Measurements from ENCODE around the gene KIAA1671. TPM values are rescaled to one million over a fixed set of nuclear protein-coding genes. Genes with fewer than 3 reads are reported as not detected.

KIAA1671 gene
- polyA plus RNA-seq, 4 donors, result 7.0 to 24.3 (median 14.7) TPM

- no peak for FAIRE-seq
- Histone ChIP-seq H3K27me3 (ENCODE audit: control insufficient read depth in 3 of 3, insufficient read depth in 3 of 3, low read length in 3 of 3) (no peaks in the 10 kb centered on the region), H3K36me3 (ENCODE audit: control insufficient read depth in 3 of 3, insufficient read depth in 2 of 3, low read depth in 1 of 3, low read length in 3 of 3) (peaks cover 0 to 32% (median 0%) of the 10 kb centered on the region in 3 donors), H3K9me3 (ENCODE audit: control insufficient read depth in 2 of 2, insufficient read depth in 1 of 2, low read depth in 1 of 2, low read length in 1 of 2) (no peaks in the 10 kb centered on the region), H3K27ac (ENCODE audit: low read depth in 1 of 3, low read length in 2 of 3) (no peak overlapping the region), H3K4me1 (ENCODE audit: control insufficient read depth in 3 of 3, insufficient read depth in 2 of 3, low read depth in 1 of 3, low read length in 2 of 3) (no peaks in the 10 kb centered on the region), H3K4me3 (ENCODE audit: low read depth in 1 of 3, low read length in 3 of 3) (no peak overlapping the region)
- no peak for DNase-seq
- WGBS, 3 donors, result 81 to 93% (median 93%) methylated on average over 9 of the region's 9 CpGs
These were observed 146.0 kb downstream of the KIAA1671 start for GRCh38 chr22:25098445-25099081.

- H3K27me3 ChIP-seq (ENCODE audit: control insufficient read depth in 3 of 3, insufficient read depth in 3 of 3, low read length in 3 of 3), result no peaks in the 10 kb centered on the region
- no peak for FAIRE-seq
- no peak for DNase-seq
These were observed 146.7 kb downstream of the KIAA1671 start for GRCh38 chr22:25099202-25099601.

GRCh38 chr22:25100402-25100801, 147.9 kb downstream of the KIAA1671 start:
- Histone ChIP-seq H3K36me3 (ENCODE audit: control insufficient read depth in 3 of 3, insufficient read depth in 2 of 3, low read depth in 1 of 3, low read length in 3 of 3) (peaks cover 0 to 24% (median 0%) of the 10 kb centered on the region in 3 donors), H3K4me1 (ENCODE audit: control insufficient read depth in 3 of 3, insufficient read depth in 2 of 3, low read depth in 1 of 3, low read length in 2 of 3) (no peaks in the 10 kb centered on the region), H3K27ac (ENCODE audit: low read depth in 1 of 3, low read length in 2 of 3) (no peak overlapping the region), H3K27me3 (ENCODE audit: control insufficient read depth in 3 of 3, insufficient read depth in 3 of 3, low read length in 3 of 3) (no peaks in the 10 kb centered on the region), H3K9me3 (ENCODE audit: control insufficient read depth in 2 of 2, insufficient read depth in 1 of 2, low read depth in 1 of 2, low read length in 1 of 2) (no peaks in the 10 kb centered on the region), H3K4me3 (ENCODE audit: low read depth in 1 of 3, low read length in 3 of 3) (no peak overlapping the region)
- 91 to 96% (median 93%) methylated on average over 4 of the region's 4 CpGs for WGBS, 3 donors
- DNase-seq, result no peak
- no peak for FAIRE-seq

More at GRCh38 chr22:25099202-25099601, 146.7 kb downstream of the KIAA1671 start:
- no peak overlapping the region for H3K4me3 ChIP-seq (ENCODE audit: low read depth in 1 of 3, low read length in 3 of 3)
- 85 to 91% (median 91%) methylated on average over 4 of the region's 4 CpGs for WGBS, 3 donors
- peaks cover 0 to 30% (median 0%) of the 10 kb centered on the region in 3 donors for H3K36me3 ChIP-seq (ENCODE audit: control insufficient read depth in 3 of 3, insufficient read depth in 2 of 3, low read depth in 1 of 3, low read length in 3 of 3)
- no peaks in the 10 kb centered on the region for H3K4me1 ChIP-seq (ENCODE audit: control insufficient read depth in 3 of 3, insufficient read depth in 2 of 3, low read depth in 1 of 3, low read length in 2 of 3)
- no peaks in the 10 kb centered on the region for H3K9me3 ChIP-seq (ENCODE audit: control insufficient read depth in 2 of 2, insufficient read depth in 1 of 2, low read depth in 1 of 2, low read length in 1 of 2)
- no peak overlapping the region for H3K27ac ChIP-seq (ENCODE audit: low read depth in 1 of 3, low read length in 2 of 3)

GRCh38 chr22:25100948-25101347, 148.4 kb downstream of the KIAA1671 start:
- Histone ChIP-seq H3K36me3 (ENCODE audit: control insufficient read depth in 3 of 3, insufficient read depth in 2 of 3, low read depth in 1 of 3, low read length in 3 of 3) (peaks cover 0 to 21% (median 0%) of the 10 kb centered on the region in 3 donors), H3K27me3 (ENCODE audit: control insufficient read depth in 3 of 3, insufficient read depth in 3 of 3, low read length in 3 of 3) (no peaks in the 10 kb centered on the region), H3K4me1 (ENCODE audit: control insufficient read depth in 3 of 3, insufficient read depth in 2 of 3, low read depth in 1 of 3, low read length in 2 of 3) (no peaks in the 10 kb centered on the region), H3K4me3 (ENCODE audit: low read depth in 1 of 3, low read length in 3 of 3) (no peak overlapping the region), H3K27ac (ENCODE audit: low read depth in 1 of 3, low read length in 2 of 3) (no peak overlapping the region), H3K9me3 (ENCODE audit: control insufficient read depth in 2 of 2, insufficient read depth in 1 of 2, low read depth in 1 of 2, low read length in 1 of 2) (no peaks in the 10 kb centered on the region)
- 52 to 76% (median 74%) methylated on average over 5 of the region's 5 CpGs for WGBS, 3 donors
- no peak for FAIRE-seq
- no peak for DNase-seq

GRCh38 chr22:25101501-25101900, 149.0 kb downstream of the KIAA1671 start:
- FAIRE-seq, result no peak
- Histone ChIP-seq H3K4me1 (ENCODE audit: control insufficient read depth in 3 of 3, insufficient read depth in 2 of 3, low read depth in 1 of 3, low read length in 2 of 3) (no peaks in the 10 kb centered on the region), H3K36me3 (ENCODE audit: control insufficient read depth in 3 of 3, insufficient read depth in 2 of 3, low read depth in 1 of 3, low read length in 3 of 3) (peaks cover 0 to 18% (median 0%) of the 10 kb centered on the region in 3 donors), H3K27ac (ENCODE audit: low read depth in 1 of 3, low read length in 2 of 3) (no peak overlapping the region), H3K9me3 (ENCODE audit: control insufficient read depth in 2 of 2, insufficient read depth in 1 of 2, low read depth in 1 of 2, low read length in 1 of 2) (no peaks in the 10 kb centered on the region), H3K27me3 (ENCODE audit: control insufficient read depth in 3 of 3, insufficient read depth in 3 of 3, low read length in 3 of 3) (no peaks in the 10 kb centered on the region), H3K4me3 (ENCODE audit: low read depth in 1 of 3, low read length in 3 of 3) (no peak overlapping the region)
- no peak for DNase-seq
- WGBS, 3 donors, result 84 to 91% (median 86%) methylated on average over 4 of the region's 4 CpGs

GRCh38 chr22:25101986-25102385, 149.5 kb downstream of the KIAA1671 start:
- DNase-seq (no peak), FAIRE-seq (no peak)
- H3K27ac ChIP-seq (ENCODE audit: low read depth in 1 of 3, low read length in 2 of 3), result no peak overlapping the region
- 88 to 95% (median 92%) methylated on average over 4 of the region's 4 CpGs for WGBS, 3 donors
- no peaks in the 10 kb centered on the region for H3K9me3 ChIP-seq (ENCODE audit: control insufficient read depth in 2 of 2, insufficient read depth in 1 of 2, low read depth in 1 of 2, low read length in 1 of 2)
- no peaks in the 10 kb centered on the region for H3K4me1 ChIP-seq (ENCODE audit: control insufficient read depth in 3 of 3, insufficient read depth in 2 of 3, low read depth in 1 of 3, low read length in 2 of 3)
- H3K4me3 ChIP-seq (ENCODE audit: low read depth in 1 of 3, low read length in 3 of 3), result no peak overlapping the region
- peaks cover 0 to 16% (median 0%) of the 10 kb centered on the region in 3 donors for H3K36me3 ChIP-seq (ENCODE audit: control insufficient read depth in 3 of 3, insufficient read depth in 2 of 3, low read depth in 1 of 3, low read length in 3 of 3)
- no peaks in the 10 kb centered on the region for H3K27me3 ChIP-seq (ENCODE audit: control insufficient read depth in 3 of 3, insufficient read depth in 3 of 3, low read length in 3 of 3)

- 83 to 90% (median 89%) methylated on average over 10 of the region's 10 CpGs for WGBS, 3 donors
- FAIRE-seq (no peak), DNase-seq (no peak)
- Histone ChIP-seq H3K27me3 (ENCODE audit: control insufficient read depth in 3 of 3, insufficient read depth in 3 of 3, low read length in 3 of 3) (no peaks in the 10 kb centered on the region), H3K27ac (ENCODE audit: low read depth in 1 of 3, low read length in 2 of 3) (no peak overlapping the region), H3K9me3 (ENCODE audit: control insufficient read depth in 2 of 2, insufficient read depth in 1 of 2, low read depth in 1 of 2, low read length in 1 of 2) (no peaks in the 10 kb centered on the region), H3K4me3 (ENCODE audit: low read depth in 1 of 3, low read length in 3 of 3) (no peak overlapping the region), H3K36me3 (ENCODE audit: control insufficient read depth in 3 of 3, insufficient read depth in 2 of 3, low read depth in 1 of 3, low read length in 3 of 3) (peaks cover 0 to 16% (median 0%) of the 10 kb centered on the region in 3 donors), H3K4me1 (ENCODE audit: control insufficient read depth in 3 of 3, insufficient read depth in 2 of 3, low read depth in 1 of 3, low read length in 2 of 3) (no peaks in the 10 kb centered on the region)
These were observed 150.2 kb downstream of the KIAA1671 start for GRCh38 chr22:25102722-25103121.

GRCh38 chr22:25104367-25104766, 151.9 kb downstream of the KIAA1671 start:
- DNase-seq (no peak), FAIRE-seq (no peak)
- WGBS, 3 donors, result 76 to 94% (median 84%) methylated on average over 6 of the region's 6 CpGs
- Histone ChIP-seq H3K27ac (ENCODE audit: low read depth in 1 of 3, low read length in 2 of 3) (no peak overlapping the region), H3K4me1 (ENCODE audit: control insufficient read depth in 3 of 3, insufficient read depth in 2 of 3, low read depth in 1 of 3, low read length in 2 of 3) (no peaks in the 10 kb centered on the region), H3K9me3 (ENCODE audit: control insufficient read depth in 2 of 2, insufficient read depth in 1 of 2, low read depth in 1 of 2, low read length in 1 of 2) (peaks cover 0 to 8% of the 10 kb centered on the region in 2 donors), H3K36me3 (ENCODE audit: control insufficient read depth in 3 of 3, insufficient read depth in 2 of 3, low read depth in 1 of 3, low read length in 3 of 3) (peaks cover 0 to 11% (median 0%) of the 10 kb centered on the region in 3 donors), H3K27me3 (ENCODE audit: control insufficient read depth in 3 of 3, insufficient read depth in 3 of 3, low read length in 3 of 3) (no peaks in the 10 kb centered on the region), H3K4me3 (ENCODE audit: low read depth in 1 of 3, low read length in 3 of 3) (no peak overlapping the region)

Data from small intestine (tissue), 7 donors.